Endodermal cell (in vitro differentiated cells): ENCODE results near the gene LUZP4. TPM values are rescaled to one million over a fixed set of nuclear protein-coding genes. Genes with fewer than 3 reads are reported as not detected.

Experiments used
- DNase-seq: peaks from one replicate; pipeline ENCODE4 v3.0.0-alpha.2; 2017
- H3K27ac ChIP-seq: 2 replicates; pipeline ENCODE4 v1.5.1; 2013; ENCODE audit warnings: mild to moderate bottlenecking, low read depth, low read length, moderate library complexity
- H3K27me3 ChIP-seq: 2 replicates; pipeline ENCODE4 v1.6.1; 2013; ENCODE audit warnings: mild to moderate bottlenecking, low read length, moderate library complexity; ENCODE audit not compliant: insufficient read depth, control insufficient read depth, poor library complexity, severe bottlenecking
- H3K36me3 ChIP-seq: 2 replicates; pipeline ENCODE4 v1.7.0; 2013; ENCODE audit warnings: mild to moderate bottlenecking, low read length, moderate library complexity; ENCODE audit not compliant: control insufficient read depth, insufficient read depth
- H3K4me1 ChIP-seq: one replicate; pipeline ENCODE4 v1.7.0; 2013; ENCODE audit warnings: low read length; ENCODE audit not compliant: control insufficient read depth, insufficient read depth
- H3K4me3 ChIP-seq: 2 replicates; pipeline ENCODE4 v1.5.1; 2013; ENCODE audit warnings: mild to moderate bottlenecking, low read length, moderate library complexity
- H3K9ac ChIP-seq: 2 replicates; pipeline ENCODE4 v1.6.1; 2013; ENCODE audit warnings: mild to moderate bottlenecking, low read length, moderate library complexity; ENCODE audit not compliant: poor library complexity, severe bottlenecking; ENCODE audit errors: extremely low read depth
- H3K9me3 ChIP-seq: 2 replicates; pipeline ENCODE4 v1.6.1; 2013; ENCODE audit warnings: mild to moderate bottlenecking, low read length, moderate library complexity; ENCODE audit not compliant: control insufficient read depth
- H3K27ac Mint-ChIP-seq: 2 replicates; pipeline ENCODE4 v1.8.0; 2020; ENCODE audit warnings: mixed read lengths
- H3K27me3 Mint-ChIP-seq: 2 replicates; pipeline ENCODE4 v1.8.0; 2021; ENCODE audit warnings: mild to moderate bottlenecking, mixed read lengths; ENCODE audit not compliant: insufficient read depth
- H3K36me3 Mint-ChIP-seq: 2 replicates; pipeline ENCODE4 v1.8.0; 2020; ENCODE audit warnings: low read depth, mixed read lengths
- H3K4me1 Mint-ChIP-seq: 2 replicates; pipeline ENCODE4 v1.8.0; 2020; ENCODE audit warnings: mixed read lengths
- H3K4me3 Mint-ChIP-seq: 2 replicates; pipeline ENCODE4 v1.8.0; 2020; ENCODE audit warnings: mild to moderate bottlenecking, moderate library complexity, mixed read lengths
- H3K9me3 Mint-ChIP-seq: 2 replicates; pipeline ENCODE4 v1.8.0; 2020; ENCODE audit warnings: mild to moderate bottlenecking, mixed read lengths
- WGBS, 2 experiments: methylation state at CpG; one replicate each; pipeline versions ENCODE4 v1.1.5 to v1.1.7; 2013; ENCODE audit warnings: missing lambda C conversion rate in 2 of 2, mixed read lengths in 1 of 2; ENCODE audit not compliant: insufficient coverage in 1 of 2, insufficient read length in 1 of 2; 5-methylcytosine and 5-hydroxymethylcytosine counted together
- total RNA-seq, 2 donors: library from RNA; stranded (reverse); fragmentation: NEBNext Ultra II Directional in 1 of 2; extraction: Animal tissue kit (Norgen Biotek cat#: 25700) in 1 of 2; gene quantifications; 2 replicates in 1 of 2; 3 replicates in 1 of 2; pipeline ENCODE4 v1.2.1, GENCODE V29; 2021
- TF ChIP-seq, protein P1 (sequence below): fragments of 200-600 bp; sonication (generic); conservative IDR thresholded peaks from 2 replicates; pipeline ENCODE4 v1.5.0; 2021; ENCODE audit warnings: antibody characterized with exemption, mild to moderate bottlenecking

LUZP4 gene
- total RNA-seq, 2 donors from 2014 or later: not detected

DNA sequence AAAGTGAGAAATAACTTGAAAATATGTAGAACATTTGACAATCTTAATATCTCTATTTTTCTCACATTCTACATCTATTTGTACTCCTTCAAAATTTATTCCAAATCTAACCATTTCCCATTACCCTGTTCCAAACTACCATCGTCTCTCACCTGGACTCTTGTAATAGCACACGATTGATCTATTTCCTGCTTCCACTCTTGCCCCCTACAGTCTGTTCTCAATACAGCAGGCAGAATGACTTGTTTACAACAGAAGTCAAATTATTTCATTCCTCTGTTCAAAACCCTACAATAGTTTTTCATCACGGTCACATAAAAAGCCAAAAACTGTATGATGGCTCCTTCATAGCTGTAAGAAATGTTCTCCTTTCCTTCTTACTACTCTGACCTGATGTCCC is 21.1 kb upstream of the LUZP4 start:
- Mint-ChIP-seq H3K4me3 (no peak overlapping the region), H3K4me1 (no peaks in the 10 kb centered on the region), H3K27me3 (no peaks in the 10 kb centered on the region), H3K9me3 (no peaks in the 10 kb centered on the region), H3K36me3 (no peaks in the 10 kb centered on the region), H3K27ac (no peak overlapping the region)
- H3K27ac ChIP-seq: no peak overlapping the region
- TF ChIP-seq, protein P1, sequence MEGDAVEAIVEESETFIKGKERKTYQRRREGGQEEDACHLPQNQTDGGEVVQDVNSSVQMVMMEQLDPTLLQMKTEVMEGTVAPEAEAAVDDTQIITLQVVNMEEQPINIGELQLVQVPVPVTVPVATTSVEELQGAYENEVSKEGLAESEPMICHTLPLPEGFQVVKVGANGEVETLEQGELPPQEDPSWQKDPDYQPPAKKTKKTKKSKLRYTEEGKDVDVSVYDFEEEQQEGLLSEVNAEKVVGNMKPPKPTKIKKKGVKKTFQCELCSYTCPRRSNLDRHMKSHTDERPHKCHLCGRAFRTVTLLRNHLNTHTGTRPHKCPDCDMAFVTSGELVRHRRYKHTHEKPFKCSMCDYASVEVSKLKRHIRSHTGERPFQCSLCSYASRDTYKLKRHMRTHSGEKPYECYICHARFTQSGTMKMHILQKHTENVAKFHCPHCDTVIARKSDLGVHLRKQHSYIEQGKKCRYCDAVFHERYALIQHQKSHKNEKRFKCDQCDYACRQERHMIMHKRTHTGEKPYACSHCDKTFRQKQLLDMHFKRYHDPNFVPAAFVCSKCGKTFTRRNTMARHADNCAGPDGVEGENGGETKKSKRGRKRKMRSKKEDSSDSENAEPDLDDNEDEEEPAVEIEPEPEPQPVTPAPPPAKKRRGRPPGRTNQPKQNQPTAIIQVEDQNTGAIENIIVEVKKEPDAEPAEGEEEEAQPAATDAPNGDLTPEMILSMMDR: peak; percentile 79
- no peak overlapping the region for H3K9ac ChIP-seq
- no peaks in the 10 kb centered on the region for H3K36me3 ChIP-seq
- no peaks in the 10 kb centered on the region for H3K27me3 ChIP-seq
- peak; percentile 58 for DNase-seq
- 46 to 62% methylated on average over 2 to 3 of the region's 3 CpGs for WGBS, 2 experiments
- no peaks in the 10 kb centered on the region for H3K4me1 ChIP-seq
- H3K9me3 ChIP-seq: no peaks in the 10 kb centered on the region
- no peak overlapping the region for H3K4me3 ChIP-seq

DNA sequence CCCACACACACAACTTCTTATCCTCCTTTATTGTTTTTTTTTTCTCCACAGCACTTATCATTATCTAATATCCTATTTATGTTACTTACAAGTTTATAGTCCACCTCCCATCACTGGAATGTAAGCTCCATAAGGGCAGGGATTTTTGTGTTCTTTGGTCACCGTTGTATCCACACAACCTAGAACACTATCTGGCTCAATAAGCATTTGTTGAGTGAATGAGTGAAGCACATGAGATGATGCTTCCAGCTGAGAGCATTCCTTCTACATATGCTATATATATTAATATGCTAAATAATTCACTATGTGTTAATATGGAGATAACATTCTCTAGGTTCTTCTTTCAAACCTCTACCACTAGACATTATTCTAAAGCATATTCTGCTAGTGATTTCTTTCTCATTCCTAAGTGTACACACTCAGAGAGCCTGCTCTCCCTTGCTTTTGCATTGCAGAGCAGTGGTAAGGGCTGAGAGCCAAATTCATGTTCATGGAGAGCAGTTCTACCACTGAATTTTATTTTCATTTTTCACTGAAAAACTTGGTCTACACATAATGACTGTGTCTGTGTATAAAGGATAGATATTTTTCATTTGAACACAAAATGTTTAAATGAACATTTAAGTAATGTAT is 20.3 kb upstream of the LUZP4 start:
- peaks cover under 1% of the 10 kb centered on the region for H3K27me3 Mint-ChIP-seq
- H3K27ac ChIP-seq: no peak overlapping the region
- no peak overlapping the region for H3K27ac Mint-ChIP-seq
- H3K36me3 Mint-ChIP-seq: no peaks in the 10 kb centered on the region
- no peaks in the 10 kb centered on the region for H3K27me3 ChIP-seq
- no peaks in the 10 kb centered on the region for H3K9me3 ChIP-seq
- no CpG with 5 or more reads among the region's 1 CpG for WGBS, 2 experiments
- H3K4me3 Mint-ChIP-seq: no peak overlapping the region
- no peaks in the 10 kb centered on the region for H3K4me1 Mint-ChIP-seq
- no peak overlapping the region for H3K4me3 ChIP-seq
- DNase-seq: no peak
- TF ChIP-seq, protein P1: no peak
- H3K9me3 Mint-ChIP-seq: no peaks in the 10 kb centered on the region
- no peaks in the 10 kb centered on the region for H3K36me3 ChIP-seq
- no peak overlapping the region for H3K9ac ChIP-seq
- H3K4me1 ChIP-seq: no peaks in the 10 kb centered on the region

DNA sequence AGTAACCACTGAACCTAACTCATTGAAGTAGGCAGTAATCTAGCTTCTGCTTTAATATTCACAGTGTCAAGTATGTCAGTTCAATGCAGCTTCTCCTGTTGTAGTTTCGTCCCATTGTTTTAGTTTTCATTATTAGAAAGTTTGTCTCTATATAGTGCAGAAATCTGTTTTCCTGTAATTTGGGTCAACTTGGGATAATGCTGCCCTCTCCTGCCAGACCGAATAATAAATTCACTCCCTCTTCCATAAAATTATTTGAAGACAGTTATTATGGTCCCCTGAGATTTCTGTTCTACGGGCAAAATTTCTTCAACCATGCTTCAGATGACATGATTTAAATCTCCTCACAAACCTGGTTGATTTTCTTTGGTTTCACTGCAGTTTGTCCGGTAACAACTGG is 4.6 kb upstream of the LUZP4 start:
- H3K36me3 Mint-ChIP-seq: no peaks in the 10 kb centered on the region
- peaks cover 7% of the 10 kb centered on the region for H3K9me3 Mint-ChIP-seq
- Histone ChIP-seq H3K36me3 (no peaks in the 10 kb centered on the region), H3K9ac (no peak overlapping the region), H3K4me3 (no peak overlapping the region), H3K27me3 (no peaks in the 10 kb centered on the region), H3K4me1 (no peaks in the 10 kb centered on the region), H3K27ac (no peak overlapping the region), H3K9me3 (no peaks in the 10 kb centered on the region)
- H3K27me3 Mint-ChIP-seq: peaks cover 2% of the 10 kb centered on the region
- WGBS, 2 experiments: 83 to 87% methylated on average over 1 to 3 of the region's 4 CpGs
- H3K4me1 Mint-ChIP-seq: peaks cover 7% of the 10 kb centered on the region
- H3K4me3 Mint-ChIP-seq: no peak overlapping the region
- no peak overlapping the region for H3K27ac Mint-ChIP-seq
- no peak for DNase-seq
- TF ChIP-seq, protein P1: no peak
